GM18526 (cell line): ENCODE measurements around the gene MEGF6.

ENCODE experiments used
- POLR2A ChIP-seq: IDR thresholded peaks from 3 replicates; pipeline ENCODE4 v1.6.1; 2011; ENCODE audit not compliant: insufficient read length; ENCODE audit errors: extremely low read depth

Gene MEGF6

DNA sequence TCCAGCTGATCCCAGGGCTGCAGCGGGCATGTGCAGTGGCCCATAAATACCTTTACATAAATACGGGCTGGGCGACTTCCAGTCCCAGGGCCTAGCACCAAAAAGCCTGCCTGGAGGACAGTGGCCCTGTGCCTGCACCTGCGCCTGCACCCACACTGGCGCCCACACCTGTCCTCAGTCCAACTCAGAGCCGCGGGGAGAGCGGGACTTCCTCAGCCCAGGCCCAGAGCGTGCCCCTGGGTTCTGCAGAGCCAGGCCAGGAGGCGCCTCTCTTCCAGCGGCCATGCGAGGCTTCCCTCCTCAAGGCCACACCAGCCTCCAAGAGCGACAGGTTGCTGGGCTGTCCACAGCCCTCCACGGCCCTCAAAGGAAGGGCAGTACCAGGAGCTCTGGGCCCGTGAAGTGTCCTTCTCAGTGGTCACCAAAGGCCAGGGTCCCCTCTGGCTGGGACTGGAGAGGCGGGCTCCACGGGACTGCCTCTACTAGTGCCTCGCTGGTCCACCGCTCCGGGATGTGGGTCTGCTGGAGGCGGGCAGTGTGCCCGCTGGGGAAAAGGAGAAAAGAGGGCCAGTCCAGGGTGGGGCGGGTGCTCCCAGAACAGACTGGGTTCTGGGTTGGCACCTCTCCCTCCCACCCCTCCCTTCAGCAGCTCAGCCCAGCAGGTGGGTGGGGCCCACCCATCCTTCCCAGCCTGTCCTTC lies 121.1 kb downstream of the MEGF6 start:
- no peak for TF ChIP-seq POLR2A

GRCh38 chr1:3488432-3488831 lies 122.9 kb downstream of the MEGF6 start:
- TF ChIP-seq POLR2A: no peak

- TF ChIP-seq POLR2A: no peak
Measured at GRCh38 chr1:3485016-3485415, 126.3 kb downstream of the MEGF6 start.

GRCh38 chr1:3483801-3484444 lies 127.4 kb downstream of the MEGF6 start:
- TF ChIP-seq POLR2A: no peak

GRCh38 chr1:3483380-3483779 lies 127.9 kb downstream of the MEGF6 start:
- no peak for TF ChIP-seq POLR2A

- no peak for TF ChIP-seq POLR2A
Measured at GRCh38 chr1:3482378-3482849, 128.9 kb downstream of the MEGF6 start.

DNA sequence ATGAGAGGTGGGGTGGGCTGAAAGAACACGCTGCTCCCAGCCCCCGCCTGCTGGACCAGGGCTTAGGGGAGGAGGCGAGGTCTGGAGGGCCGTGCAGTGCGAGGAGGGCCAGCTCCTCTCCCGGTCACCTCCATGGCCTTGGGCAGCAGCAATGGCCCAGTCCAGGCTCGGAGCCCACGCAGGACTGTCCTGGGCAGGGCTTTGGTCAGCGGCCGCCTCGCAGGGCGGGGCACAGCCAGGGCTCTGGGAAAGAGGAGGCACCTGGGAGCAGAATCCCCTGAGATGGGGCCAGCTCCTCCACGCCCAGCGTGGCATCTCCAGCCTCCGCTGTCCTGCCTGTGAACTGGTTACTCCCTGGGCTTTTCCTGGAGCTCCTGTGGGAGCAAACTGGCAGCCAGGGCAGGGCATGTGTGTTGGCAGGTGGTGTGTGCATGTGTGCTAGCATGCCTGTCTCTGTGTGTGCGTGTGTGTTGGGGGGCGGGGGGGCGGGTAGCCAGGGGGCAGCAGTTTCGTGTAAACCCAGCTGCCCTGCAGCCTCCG lies 129.4 kb downstream of the MEGF6 start:
- TF ChIP-seq POLR2A: no peak

GRCh38 chr1:3481046-3481445 lies 130.3 kb downstream of the MEGF6 start:
- TF ChIP-seq POLR2A: no peak

DNA sequence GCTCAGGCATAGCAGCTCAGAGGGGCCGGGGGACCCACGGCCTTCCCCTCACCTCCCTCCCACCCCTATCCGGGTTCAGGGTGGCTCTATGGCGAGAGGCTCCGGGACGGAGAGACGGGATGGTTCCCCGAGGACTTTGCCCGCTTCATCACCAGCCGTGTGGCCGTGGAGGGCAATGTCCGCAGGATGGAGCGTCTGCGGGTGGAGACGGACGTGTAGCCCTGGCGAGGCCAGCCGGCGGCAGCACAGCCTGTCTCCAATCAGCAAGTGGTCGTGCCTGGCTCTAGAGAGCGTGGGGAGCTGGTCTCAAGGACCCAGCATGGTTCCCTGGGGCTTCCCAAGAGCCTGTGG lies 131.0 kb downstream of the MEGF6 start:
- TF ChIP-seq POLR2A: no peak

DNA sequence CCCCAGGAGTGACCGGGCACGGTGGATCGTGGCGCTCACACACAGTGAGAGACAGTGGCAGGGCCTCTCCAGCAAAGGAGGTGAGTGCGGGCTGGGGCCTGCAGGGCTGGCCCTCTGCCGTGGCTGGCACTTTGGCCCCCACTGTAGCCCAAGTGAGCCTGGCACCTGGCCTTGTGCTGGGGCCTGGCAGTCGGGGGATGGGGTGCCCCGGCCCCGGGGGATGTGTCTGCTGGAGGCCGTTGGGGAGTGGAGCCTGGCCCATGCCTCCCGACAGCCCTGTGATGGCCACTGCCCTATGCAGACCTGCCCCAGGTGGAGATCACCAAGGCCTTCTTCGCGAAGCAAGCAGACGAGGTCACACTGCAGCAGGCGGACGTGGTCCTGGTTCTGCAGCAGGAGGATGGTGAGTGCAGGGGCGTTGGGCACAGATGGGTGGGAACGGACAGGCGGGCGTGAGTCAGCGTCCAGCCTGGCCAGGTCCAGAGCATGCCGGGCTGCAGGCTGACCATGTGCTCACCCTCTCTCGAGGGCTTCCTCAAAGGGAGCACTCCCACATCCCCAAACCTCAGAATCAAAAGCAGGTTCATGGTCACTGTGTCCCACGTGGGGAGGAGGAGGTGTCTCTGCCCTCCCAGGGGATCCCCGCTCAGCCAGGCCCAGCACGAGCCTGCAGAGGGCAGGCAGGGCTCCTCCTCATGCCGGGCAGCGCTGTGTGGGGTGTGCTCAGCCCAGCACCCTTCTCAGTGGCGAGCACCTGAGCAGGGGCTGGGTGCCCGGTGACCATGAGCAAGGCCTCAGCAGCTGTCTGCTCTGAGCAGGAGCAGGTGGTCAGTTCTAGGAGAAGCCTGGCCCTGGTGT lies 131.6 kb downstream of the MEGF6 start:
- no peak for TF ChIP-seq POLR2A

DNA sequence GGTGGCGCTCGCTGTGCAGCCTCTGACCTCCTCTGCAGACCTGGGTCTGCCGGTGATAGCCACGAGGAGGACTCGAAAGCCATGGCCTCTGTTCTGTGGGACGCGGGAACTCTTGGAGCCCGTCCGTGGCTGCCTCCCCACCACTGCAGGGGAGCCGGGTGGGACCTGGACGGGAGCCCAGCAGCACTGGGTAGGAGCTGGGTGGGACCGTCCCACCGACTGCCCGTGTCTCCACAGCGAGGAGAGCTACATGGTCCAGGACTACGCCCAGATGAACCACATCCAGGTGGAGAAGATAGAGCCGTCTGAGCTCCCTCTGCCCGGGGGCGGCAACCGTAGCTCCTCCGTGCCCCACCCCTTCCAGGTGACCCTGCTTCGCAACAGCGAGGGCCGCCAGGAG lies 133.1 kb downstream of the MEGF6 start:
- no peak for TF ChIP-seq POLR2A

DNA sequence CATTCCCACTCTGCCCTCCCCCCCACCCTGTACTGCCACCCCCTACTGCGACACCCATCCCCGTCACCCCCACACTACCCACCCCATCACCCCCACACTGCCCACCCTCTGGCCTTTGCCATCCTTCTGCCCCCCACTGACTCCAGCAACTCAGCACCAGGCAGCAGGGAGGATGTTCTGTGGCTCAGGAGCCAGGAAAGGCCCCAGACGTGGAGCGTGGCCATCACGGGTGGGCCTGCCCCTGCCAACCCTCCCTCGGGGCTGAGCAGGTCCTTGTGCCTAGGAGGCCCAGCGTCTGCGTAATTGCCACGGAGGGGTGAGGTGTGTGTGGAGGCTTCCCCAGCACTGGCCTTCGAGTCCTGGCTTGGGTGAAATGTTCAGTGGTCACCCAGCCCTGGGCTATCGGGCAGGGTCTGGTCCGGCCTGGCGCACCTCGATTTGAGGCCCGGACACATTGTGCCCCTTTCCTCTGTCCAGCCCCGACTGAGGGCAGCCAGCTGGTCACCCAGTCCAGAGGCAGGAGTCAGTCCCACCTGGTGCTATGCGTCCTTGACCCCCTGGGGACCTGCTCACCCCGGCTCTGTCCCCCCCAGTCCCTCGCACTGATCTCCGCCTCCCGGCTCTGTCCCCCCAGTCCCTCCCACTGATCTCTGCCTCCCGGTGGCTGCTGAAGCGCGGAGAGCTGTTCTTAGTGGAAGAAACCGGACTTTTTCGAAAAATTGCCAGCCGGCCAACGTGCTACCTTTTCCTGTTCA lies 133.9 kb downstream of the MEGF6 start:
- no peak for TF ChIP-seq POLR2A

DNA sequence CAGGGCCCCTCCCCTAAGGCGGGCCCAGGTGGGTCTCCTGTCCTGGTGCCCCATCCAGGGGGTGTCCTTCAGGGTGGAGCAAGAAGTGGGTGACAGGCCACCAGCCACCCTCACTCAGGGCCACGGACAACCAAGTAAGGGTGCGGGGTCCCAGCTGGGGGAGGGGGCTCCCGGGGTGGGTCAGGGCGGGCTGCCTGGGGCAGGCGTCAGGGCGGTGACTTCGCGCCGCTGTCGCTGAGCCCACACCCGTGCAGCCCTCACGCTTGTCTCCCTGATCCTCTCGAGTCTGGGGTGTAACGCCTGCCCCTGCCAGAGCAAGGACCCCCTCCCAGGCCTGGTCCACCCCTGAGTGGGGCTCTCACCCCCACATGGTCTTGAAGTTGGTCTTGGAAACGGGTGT lies 134.6 kb downstream of the MEGF6 start:
- no peak for TF ChIP-seq POLR2A

GRCh38 chr1:3475839-3476573 lies 135.3 kb downstream of the MEGF6 start:
- no peak for TF ChIP-seq POLR2A
